H1 (cell line): ENCODE data around the gene CKM. TPM values are rescaled to one million over a fixed set of nuclear protein-coding genes. Genes with fewer than 3 reads are reported as not detected.

Source experiments
- ATF3 ChIP-seq: IDR thresholded peaks from 2 replicates; pipeline ENCODE4 v1.6.1; 2011; ENCODE audit warnings: low read depth, mild to moderate bottlenecking, low read length; ENCODE audit not compliant: insufficient read depth
- CEBPB ChIP-seq: IDR thresholded peaks from 2 replicates; pipeline ENCODE4 v1.6.1; 2012; ENCODE audit warnings: low read depth, low read length
- EGR1 ChIP-seq: IDR thresholded peaks from 2 replicates; pipeline ENCODE4 v1.6.1; 2011; ENCODE audit warnings: low read depth, low read length, borderline replicate concordance
- polyA plus RNA-seq, 7 experiments: library from polyadenylated mRNA; depleted of rRNA in 3 of 7; stranded (reverse) in 5 of 7; unstranded in 2 of 7; fragments of >200 nt in 5 of 7; fragments of 200-250 nt in 2 of 7; gene quantifications; 1 replicate in 5 of 7; 2 replicates in 1 of 7; 4 replicates in 1 of 7; pipeline versions ENCODE4 v1.2.1 to v1.2.3, GENCODE V29; 2011 to 2013; ENCODE audit warnings: missing spikeins in 2 of 7, mixed read lengths in 2 of 7
- total RNA-seq: library from RNA; stranded (reverse); fragmentation: NEBNext Ultra II Directional; extraction: Animal tissue kit (Norgen Biotek cat#: 25700); gene quantifications from 2 replicates; pipeline ENCODE4 v1.2.1, GENCODE V29; 2021

Gene CKM
- total and polyA plus RNA-seq, 2 of the 8 experiments (the other 6 are each of a cell fraction or from before 2014, with no cell fraction given), result 0.08 TPM; not detected in 1

- TF ChIP-seq EGR1 (no peak), CEBPB (no peak), ATF3 (no peak)
These were observed 34.7 kb upstream of the CKM start (continued) for GRCh38 chr19:45357445-45357783.
